AG09319 (cell line): ENCODE measurements around the gene PITPNM3.
"Not testable (repeated sequence)": the region's sequence is repeated elsewhere in the genome, so short reads cannot be mapped to it uniquely, and the experiment has no call there.

ENCODE experiments used
- DNase-seq: peaks from one replicate; pipeline ENCODE4 v3.0.0-alpha.2; 2010; ENCODE audit warnings: low read depth; ENCODE audit errors: extremely low read depth
- CTCF ChIP-seq: IDR thresholded peaks from 2 replicates; pipeline ENCODE4 v1.5.1; 2011; ENCODE audit warnings: low read depth, mild to moderate bottlenecking, inconsistent platforms, low read length, moderate library complexity

The PITPNM3 gene

GRCh38 chr17:6596511-6596910, 40.2 kb upstream of the PITPNM3 start:
- DNase-seq: no peak
- no peak for TF ChIP-seq CTCF

GRCh38 chr17:6596081-6596480, 39.7 kb upstream of the PITPNM3 start:
- no peak for TF ChIP-seq CTCF
- no peak for DNase-seq

- DNase-seq: not testable (repeated sequence)
Observed at GRCh38 chr17:6593371-6593770, 37.0 kb upstream of the PITPNM3 start.

GRCh38 chr17:6592173-6592572, 35.8 kb upstream of the PITPNM3 start:
- DNase-seq: no peak
- TF ChIP-seq CTCF: no peak

- DNase-seq: no peak
- no peak for TF ChIP-seq CTCF
Observed at GRCh38 chr17:6591599-6592158, 35.3 kb upstream of the PITPNM3 start.

- DNase-seq: no peak
- no peak for TF ChIP-seq CTCF
Observed at GRCh38 chr17:6589266-6589946, 33.1 kb upstream of the PITPNM3 start.

- TF ChIP-seq CTCF: no peak
- no peak for DNase-seq
Observed at GRCh38 chr17:6588165-6588564, 31.8 kb upstream of the PITPNM3 start.

GRCh38 chr17:6587310-6587709, 31.0 kb upstream of the PITPNM3 start:
- DNase-seq: no peak
- no peak for TF ChIP-seq CTCF
